ENCODE results near the gene EP400. TPM values are rescaled to one million over a fixed set of nuclear protein-coding genes. Genes with fewer than 3 reads are reported as not detected.

The EP400 gene
- total and polyA plus RNA-seq, 2 of the 8 experiments (the other 6 are each of a cell fraction or from before 2014, with no cell fraction given): 13.1 to 69.7 TPM

DNA sequence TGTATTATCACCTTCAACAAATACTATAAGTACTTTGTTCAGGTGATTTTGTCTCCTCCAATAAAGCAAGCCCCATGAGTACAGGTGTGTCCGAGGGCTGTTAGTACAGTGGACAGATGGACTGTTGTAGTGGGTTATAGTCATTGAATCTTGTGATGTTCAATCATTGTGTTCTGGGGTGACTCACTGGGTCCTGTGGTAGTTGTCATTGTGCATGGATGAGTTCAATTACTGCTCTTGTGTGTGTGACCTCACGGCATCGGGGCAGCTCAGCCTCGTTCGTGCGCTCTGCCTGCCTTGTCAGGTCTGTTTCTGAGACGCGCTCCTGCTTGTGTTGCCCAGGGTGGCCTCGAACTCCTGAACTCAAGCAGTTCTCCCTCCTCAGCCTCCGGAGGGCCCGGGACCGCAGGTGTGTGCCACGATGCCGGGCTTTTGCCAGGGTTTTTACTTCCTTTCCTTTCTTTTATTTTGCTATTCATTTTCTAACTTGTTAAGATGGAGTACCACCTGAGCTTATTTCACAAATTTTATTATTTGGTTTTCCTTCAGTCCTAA, 122.2 kb downstream of the EP400 start (continued):
- TF ChIP-seq CHD2 (IDR thresholded peaks at IDR 0.05; ENCODE audit: low read length) (no peak), KDM4A (IDR thresholded peaks at IDR 0.05; ENCODE audit: low read depth, low read length, severe bottlenecking) (no peak), NANOG (IDR thresholded peaks at IDR 0.05; ENCODE audit: insufficient read depth, low read depth, low read length, poor library complexity, severe bottlenecking) (no peak), HDAC2 (IDR thresholded peaks at IDR 0.05; ENCODE audit: borderline replicate concordance in 1 of 2, low read depth in 2 of 2, low read length in 2 of 2) (no peak), TBP (IDR thresholded peaks at IDR 0.05; ENCODE audit: low read depth, low read length) (no peak), SP4 (IDR thresholded peaks at IDR 0.05; ENCODE audit: low read length) (no peak), TCF12 (IDR thresholded peaks at IDR 0.05; ENCODE audit: low read depth, low read length) (no peak), KDM1A (IDR thresholded peaks at IDR 0.05; ENCODE audit: borderline replicate concordance, low read length) (no peak)

Measured in H1 (cell line).